Right ventricle myocardium superior (tissue), 1 donor: ENCODE measurements around the gene SNX6. TPM values are rescaled to one million over a fixed set of nuclear protein-coding genes. Genes with fewer than 3 reads are reported as not detected.
"Not testable (repeated sequence)": the region's sequence is repeated elsewhere in the genome, so short reads cannot be mapped to it uniquely, and the experiment has no call there.

ENCODE experiments used
- ATAC-seq: fragments of 200-7000 bp; cut with Tn5 transposase; one replicate; pipeline ENCODE4 v1.9.1; 2020; ENCODE audit warnings: mild to moderate bottlenecking; ENCODE audit not compliant: poor library complexity
- DNase-seq: peaks from one replicate; pipeline ENCODE4 v3.0.0-alpha.2; 2020
- intact Hi-C: fragments of 100-400 bp; cut with DNase I; formaldehyde crosslinking; loops from one replicate; pipeline ENCODE4 v1.11.2; 2022
- long read RNA-seq: library from polyadenylated mRNA; unstranded; transcript quantifications from one replicate; pipeline ENCODE4 v2.0.0, GENCODE V29; 2021
- total RNA-seq: library from RNA; stranded (reverse); fragmentation: NEBNext Ultra II Directional; extraction: Animal tissue kit (Norgen Biotek cat#: 25700); gene quantifications from one replicate; pipeline ENCODE4 v1.2.1, GENCODE V29; 2021
- donor health status: DM: no; HTN: yes; CAD: no; lungs with severe emphysema.

The SNX6 gene
- total RNA-seq = 66.9 TPM
- long read RNA-seq, transcript SNX6-201 (14 exons, 2,001 nt) = major isoform, 237 of 327 reads
- long read RNA-seq, transcript SNX6-202 (13 exons, 3,398 nt) = minor isoform, 31 of 327 reads
- long read RNA-seq, partial matches to known transcripts = 19 of 327 reads
- long read RNA-seq, other reads (novel, unspliced or antisense) = 40 of 327 reads

DNA sequence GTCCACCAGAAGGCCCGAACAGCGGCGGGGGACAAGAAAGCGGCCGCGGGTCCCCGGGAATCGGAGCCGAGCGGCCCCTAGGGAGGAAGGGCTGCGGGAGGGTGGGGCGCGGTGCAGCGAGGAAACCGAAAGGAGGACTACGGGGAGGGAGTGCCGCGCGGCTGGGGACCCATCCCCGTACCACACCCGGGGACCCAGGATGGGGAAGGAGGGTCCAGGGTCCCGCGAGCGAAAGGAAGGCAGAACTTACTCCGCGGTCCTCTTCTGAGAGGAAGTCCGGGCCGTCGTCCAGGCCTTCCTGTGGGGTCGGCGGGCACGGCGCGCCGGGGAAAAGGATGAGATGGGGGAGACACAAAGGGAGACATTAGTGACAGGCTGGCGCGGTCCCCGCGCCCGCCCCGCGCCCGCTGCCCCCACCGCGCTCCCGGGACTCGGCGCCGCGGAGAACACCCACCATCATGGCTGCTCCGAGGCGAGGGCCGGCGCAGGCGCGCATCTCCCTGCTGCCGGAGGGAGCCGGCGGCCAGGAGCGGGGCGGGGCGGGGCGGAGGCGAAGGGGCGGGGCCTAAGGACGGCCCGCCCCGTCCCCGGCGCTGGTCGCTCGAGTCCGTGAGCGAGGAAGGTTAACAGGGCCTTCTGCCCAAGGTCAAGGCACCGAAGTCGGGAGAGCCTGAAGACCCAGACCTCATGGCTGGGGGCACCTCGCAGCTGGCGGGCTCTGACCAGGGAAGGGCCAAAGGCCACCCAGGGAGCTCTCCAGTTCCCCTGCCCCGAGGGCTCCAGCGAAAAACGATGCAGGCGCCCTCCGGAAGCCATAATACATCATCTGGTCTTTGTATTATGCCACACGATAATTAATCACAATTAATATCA is at the start of gene SNX6:
Gene SNX6, minus strand, starts transcription at position 492 of the 873 bp plus-strand sequence. Its CDS starts 32 bp downstream, at position 460.
- DNase-seq (peak; percentile 92), ATAC-seq (peak; percentile 98)
- intact Hi-C loops = no loop called here

- no peak for ATAC-seq
- intact Hi-C loops = no loop called here
- DNase-seq = no peak
These were observed 48.8 kb upstream of the SNX6 start for GRCh38 chr14:34678735-34679134.

DNA sequence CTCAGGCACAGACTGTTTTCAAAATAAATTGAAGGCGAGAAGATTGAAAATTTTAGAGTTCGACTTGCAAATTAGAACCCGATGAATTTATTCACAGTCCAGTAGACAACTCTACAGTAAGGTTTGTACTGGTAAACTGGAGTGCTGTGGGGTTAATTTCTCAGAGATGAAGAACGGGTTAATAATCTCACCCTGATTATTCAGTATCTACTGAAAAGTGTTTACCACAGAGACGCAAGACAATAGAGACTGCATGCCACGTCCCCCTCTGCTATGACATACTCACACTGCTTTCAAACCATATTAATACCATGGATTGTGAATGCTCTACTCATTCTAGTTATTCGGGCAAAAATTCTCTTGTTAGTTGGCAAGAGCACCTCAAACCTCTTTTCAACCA is 48.4 kb upstream of the SNX6 start:
- ATAC-seq (no peak), DNase-seq (no peak)
- intact Hi-C loops = no loop called here

DNA sequence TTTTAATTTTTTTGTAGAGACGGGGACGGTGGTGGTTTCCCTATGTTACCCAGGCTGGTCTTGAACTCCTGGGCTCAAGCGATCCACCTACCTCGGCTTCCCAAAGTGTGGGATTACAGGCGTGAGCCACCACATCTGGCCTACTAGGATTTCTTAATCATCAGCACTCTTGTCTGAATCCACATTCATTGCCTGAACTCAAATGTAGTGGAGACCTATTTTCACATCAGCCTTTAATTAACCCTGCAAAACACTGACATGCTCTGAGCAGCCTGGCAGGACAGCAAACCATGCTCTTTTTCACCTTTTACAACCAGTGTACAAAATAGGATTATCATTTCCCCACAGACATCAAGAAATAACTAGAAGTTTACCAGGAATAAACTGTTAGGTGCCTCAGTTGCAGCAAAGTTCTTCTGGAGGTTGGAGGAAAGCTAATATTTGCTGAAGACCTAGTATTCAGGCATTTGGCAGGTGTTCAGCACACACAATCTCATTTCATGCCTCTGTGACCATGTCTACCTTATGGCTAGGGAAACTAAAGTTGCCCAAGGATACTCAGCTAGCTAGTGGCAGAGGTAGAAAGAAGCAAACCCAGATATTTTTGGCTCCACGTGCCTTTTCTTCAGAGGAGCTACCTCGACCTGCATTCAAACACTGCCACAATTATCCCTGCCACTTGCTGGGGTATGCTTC is 46.7 kb upstream of the SNX6 start:
- ATAC-seq = no peak
- intact Hi-C loops = no loop called here
- no peak for DNase-seq

DNA sequence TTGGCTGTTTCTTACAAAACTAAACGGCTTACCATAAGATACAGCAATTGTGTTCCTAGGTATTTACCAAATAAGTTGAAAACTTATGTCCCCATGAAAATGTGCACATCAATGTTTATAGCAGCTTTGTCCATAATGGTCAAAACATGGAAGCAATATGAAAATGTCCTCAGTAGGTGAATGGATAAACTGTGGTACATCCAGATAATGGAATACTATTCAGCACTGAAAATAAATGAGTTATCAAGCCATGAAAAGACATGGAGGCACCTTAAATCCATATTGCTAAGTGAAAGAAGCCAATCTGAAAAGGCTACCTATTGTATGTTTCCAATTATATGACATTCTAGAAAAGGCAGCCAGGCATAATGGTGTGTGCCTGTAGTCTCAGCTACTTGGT is 43.8 kb upstream of the SNX6 start:
- DNase-seq (no peak), ATAC-seq (no peak)
- intact Hi-C loops = no loop called here

- no peak for DNase-seq
These were observed 41.8 kb upstream of the SNX6 start for GRCh38 chr14:34671716-34672115.

DNA sequence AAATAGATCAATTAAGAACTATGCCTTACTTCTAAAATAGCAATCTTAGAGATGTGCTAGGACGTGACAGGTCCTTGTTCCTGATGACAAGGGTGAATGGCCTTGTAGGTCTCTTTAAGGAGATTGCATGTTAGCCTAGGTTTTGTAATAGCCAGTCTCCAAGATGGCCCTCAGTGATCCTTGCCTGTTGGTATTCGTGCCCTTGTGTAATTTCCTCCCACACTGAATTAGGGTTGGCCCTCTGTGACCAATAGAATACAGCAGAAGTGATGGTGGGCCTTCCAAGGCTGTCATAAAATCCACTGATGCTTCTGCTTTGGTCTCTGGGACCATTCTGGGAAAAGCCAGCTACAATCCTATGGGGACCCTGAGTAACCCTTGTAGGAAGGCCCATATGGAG is 38.2 kb upstream of the SNX6 start:
- intact Hi-C loops = no loop called here
- no peak for ATAC-seq
- DNase-seq = no peak

More at GRCh38 chr14:34671716-34672115, 41.8 kb upstream of the SNX6 start:
- intact Hi-C loops = loop anchor here (1.0 kb wide), 1 partner anchor 52 kb away; no protein-coding TSS in a partner anchor
- ATAC-seq = peak; percentile 31

DNA sequence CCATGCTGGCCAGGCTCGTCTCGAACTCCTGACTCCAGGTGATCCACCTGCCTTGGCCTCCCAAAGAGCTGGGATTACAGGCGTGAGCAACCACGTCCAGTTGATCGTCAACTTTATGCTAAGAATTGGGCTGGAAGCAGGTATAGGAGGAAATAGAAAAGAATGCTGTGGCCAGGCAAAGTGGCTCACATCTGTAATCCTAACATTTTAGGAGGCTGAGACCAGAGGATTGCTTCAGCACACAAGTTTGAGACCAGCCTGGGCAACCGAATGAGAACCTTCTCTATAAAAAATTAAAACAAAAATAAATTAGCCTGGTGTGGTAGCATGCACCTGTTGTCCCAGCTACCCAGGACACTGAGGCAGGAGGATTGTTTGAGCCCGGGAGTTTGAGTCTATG is 37.1 kb upstream of the SNX6 start:
- no peak for ATAC-seq
- DNase-seq = no peak
- intact Hi-C loops = no loop called here

GRCh38 chr14:34665785-34666435 is 36.0 kb upstream of the SNX6 start:
- DNase-seq = no peak
- intact Hi-C loops = no loop called here
- ATAC-seq = peak; percentile 75

DNA sequence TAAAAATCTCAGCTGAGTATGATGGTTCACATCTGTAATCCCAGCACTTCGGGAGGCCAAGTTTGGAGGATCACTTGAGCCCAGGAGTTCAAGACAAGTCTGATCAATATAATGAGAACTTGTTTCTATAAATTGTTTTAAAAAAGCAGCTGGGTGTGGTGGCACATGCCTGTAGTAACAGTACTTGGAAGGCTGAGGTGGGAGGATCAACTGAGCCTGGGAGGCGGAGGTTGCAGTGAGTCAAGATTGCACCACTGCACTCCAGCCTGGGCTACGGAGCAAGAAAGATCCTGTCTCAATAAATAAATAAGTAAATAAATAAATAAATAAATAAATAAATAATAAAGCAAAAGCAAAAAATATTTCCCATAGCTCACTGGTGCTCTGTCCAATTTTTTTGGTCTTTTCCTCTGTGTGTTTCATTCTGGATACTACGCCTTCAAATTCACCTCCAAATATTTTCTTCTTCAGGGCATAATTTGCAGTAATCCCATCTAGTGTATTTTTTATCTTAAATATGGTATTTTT is 32.7 kb upstream of the SNX6 start:
- no peak for ATAC-seq
- intact Hi-C loops = no loop called here
- no peak for DNase-seq

DNA sequence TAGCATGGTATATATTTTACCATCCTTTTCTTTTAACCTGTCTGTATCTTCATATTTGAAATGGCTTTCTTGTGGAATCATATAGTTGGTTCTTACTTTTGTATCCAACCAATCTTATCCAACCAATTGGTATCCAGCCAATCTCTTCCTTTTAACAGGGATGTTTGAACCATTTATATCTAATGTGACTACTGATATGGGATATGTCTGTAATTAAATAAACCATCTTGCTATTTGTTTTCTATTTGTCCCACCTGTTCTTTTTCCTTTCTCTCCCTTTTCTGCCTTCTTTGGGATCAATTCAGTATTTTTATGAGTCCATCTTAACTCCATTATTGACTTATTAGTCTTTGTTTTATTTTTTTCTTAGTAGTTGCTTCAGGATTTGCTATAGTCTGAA is 30.8 kb upstream of the SNX6 start:
- intact Hi-C loops = no loop called here
- ATAC-seq (no peak), DNase-seq (no peak)

GRCh38 chr14:34655959-34656358 is 26.0 kb upstream of the SNX6 start:
- ATAC-seq = no peak
- intact Hi-C loops = no loop called here
- DNase-seq = no peak

DNA sequence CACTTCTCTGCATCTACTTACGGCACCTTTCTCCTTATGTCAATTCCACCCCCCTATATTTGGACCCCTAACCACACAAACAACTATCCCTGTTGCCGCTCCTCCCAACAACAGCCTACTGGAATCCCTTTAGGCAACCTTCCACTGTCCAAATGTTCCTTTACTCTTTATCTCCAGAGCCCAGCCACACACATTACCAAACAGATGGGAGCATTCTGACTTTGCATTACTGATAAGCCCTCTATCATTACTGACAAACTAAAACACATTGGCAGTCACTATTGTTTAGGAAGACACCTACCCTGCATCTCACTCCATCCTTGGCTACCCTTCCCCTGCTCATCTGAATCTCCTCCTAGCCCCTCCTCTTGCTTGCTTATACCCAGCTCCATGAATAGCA is 23.1 kb upstream of the SNX6 start:
- intact Hi-C loops, DNase-seq, ATAC-seq: not testable (repeated sequence)

- DNase-seq, ATAC-seq, intact Hi-C loops: not testable (repeated sequence)
These were observed 22.4 kb upstream of the SNX6 start for GRCh38 chr14:34652348-34652747.

- ATAC-seq = peak; percentile 46
- intact Hi-C loops = no loop called here
- DNase-seq = no peak
These were observed 21.0 kb upstream of the SNX6 start for GRCh38 chr14:34650786-34651584.

GRCh38 chr14:34650006-34650405 is 20.1 kb upstream of the SNX6 start:
- ATAC-seq, intact Hi-C loops, DNase-seq: not testable (repeated sequence)

GRCh38 chr14:34649344-34649743 is 19.4 kb upstream of the SNX6 start:
- intact Hi-C loops = no loop called here
- no peak for ATAC-seq
- no peak for DNase-seq
